A549 (cell line): ENCODE measurements around the gene ZNF286A. TPM values are rescaled to one million over a fixed set of nuclear protein-coding genes. Genes with fewer than 3 reads are reported as not detected.

Experiments used
- ATAC-seq, 2 experiments: fragments of 200-7000 bp in 1 of 2; fragments of >200 bp in 1 of 2; cut with Nextera tagmentation in 1 of 2; cut with Tn5 transposase in 1 of 2; 3 replicates each; pipeline versions ENCODE4 v1.8.0 to v1.9.1; 2018 to 2020; ENCODE audit warnings: mild to moderate bottlenecking in 1 of 2, moderate library complexity in 1 of 2
- CTCF ChIA-PET: fragments of 300-600 bp; sonication (Branson Sonifier 250); formaldehyde crosslinking; extraction: SDS; loops from one replicate; lab custom pipeline; 2021; ENCODE audit warnings: antibody characterized with exemption, inconsistent platforms; lab: Yijun Ruan, JAX
- POLR2A ChIA-PET: fragments of 350-600 bp; formaldehyde crosslinking; extraction: SDS; loops from one replicate; lab custom pipeline; 2021; ENCODE audit warnings: antibody characterized with exemption, inconsistent platforms; lab: Yijun Ruan, JAX
- DNase-seq, 2 experiments: peaks; one replicate each; pipeline versions ENCODE4 v3.0.0 to v3.0.0-alpha.2; 2011 to 2016; ENCODE audit warnings: low read depth in 1 of 2, low spot score in 1 of 2
- FAIRE-seq: peaks from 2 replicates; lab custom pipeline; 2011; peaks lifted over from hg19 to GRCh38; lab: Jason Lieb, UNC
- H3K27ac ChIP-seq, 2 experiments: fragments of >200 bp; sonication (Bioruptor Twin); formaldehyde crosslinking; 3 replicates each; pipeline ENCODE4 v1.5.1; 2016 to 2017
- H3K4me1 ChIP-seq: fragments of >200 bp; sonication (Bioruptor Twin); formaldehyde crosslinking; 3 replicates; pipeline ENCODE4 v1.6.1; 2016
- H3K4me2 ChIP-seq: fragments of >200 bp; sonication (Bioruptor Twin); formaldehyde crosslinking; 3 replicates; pipeline ENCODE4 v1.6.1; 2016
- H3K4me3 ChIP-seq: fragments of >200 bp; sonication (Bioruptor Twin); formaldehyde crosslinking; 3 replicates; pipeline ENCODE4 v1.5.1; 2016
- H3K9me3 ChIP-seq: fragments of >200 bp; sonication (Bioruptor Twin); formaldehyde crosslinking; 3 replicates; pipeline ENCODE4 v1.6.1; 2016
- ATOH8 ChIP-seq: fragments of 250-450 bp; sonication (Bioruptor Pico); IDR thresholded peaks from 2 replicates; pipeline ENCODE4 v1.5.0; 2020; ENCODE audit warnings: low read depth, mild to moderate bottlenecking, moderate library complexity
- CBX8 ChIP-seq: fragments of 200-600 bp; sonication (generic); IDR thresholded peaks from 2 replicates; pipeline ENCODE4 v1.6.1; 2016
- CEBPB ChIP-seq, 2 experiments: fragments of >200 bp in 1 of 2; sonication (Bioruptor Twin) in 1 of 2; formaldehyde crosslinking in 1 of 2; IDR thresholded peaks; 2 replicates each; pipeline ENCODE4 v1.6.1; 2012 to 2016
- CHD4 ChIP-seq: fragments of 200-600 bp; sonication (generic); IDR thresholded peaks from 2 replicates; pipeline ENCODE4 v1.6.1; 2016; ENCODE audit warnings: antibody characterized with exemption, mild to moderate bottlenecking, borderline replicate concordance
- ESRRA ChIP-seq: fragments of 150-350 bp; IDR thresholded peaks from 2 replicates; pipeline ENCODE4 v1.6.1; 2014; ENCODE audit warnings: mild to moderate bottlenecking, low read length, borderline replicate concordance
- FOSB ChIP-seq: fragments of 250-450 bp; sonication (Bioruptor Pico); IDR thresholded peaks from 2 replicates; pipeline ENCODE4 v1.5.0; 2020; ENCODE audit warnings: mild to moderate bottlenecking, moderate library complexity
- FOSL2 ChIP-seq, 2 experiments: fragments of 450-650 bp in 1 of 2; fragments of >200 bp in 1 of 2; sonication (Bioruptor Twin) in 1 of 2; formaldehyde crosslinking; IDR thresholded peaks; 2 replicates each; pipeline versions ENCODE4 v1.5.0 to v1.6.1; 2016 to 2020; ENCODE audit warnings: mild to moderate bottlenecking in 1 of 2, moderate library complexity in 1 of 2
- HOXA7 ChIP-seq: fragments of 250-450 bp; sonication (Bioruptor Pico); IDR thresholded peaks from 2 replicates; pipeline ENCODE4 v1.5.0; 2020; ENCODE audit warnings: mild to moderate bottlenecking, moderate library complexity
- KDM1A ChIP-seq: fragments of 200-600 bp; sonication (generic); IDR thresholded peaks from 2 replicates; pipeline ENCODE4 v1.6.1; 2016; ENCODE audit warnings: low read depth, mild to moderate bottlenecking
- MAX ChIP-seq: IDR thresholded peaks from 2 replicates; pipeline ENCODE4 v1.6.1; 2012
- MYC ChIP-seq: IDR thresholded peaks from 2 replicates; pipeline ENCODE4 v1.6.1; 2012; ENCODE audit warnings: mild to moderate bottlenecking, inconsistent platforms, low read length, improper control_type of control experiment, borderline replicate concordance
- PHF8 ChIP-seq: fragments of 200-600 bp; sonication (generic); IDR thresholded peaks from 2 replicates; pipeline ENCODE4 v1.6.1; 2016; ENCODE audit warnings: low read depth, mild to moderate bottlenecking, antibody characterized with exemption, moderate library complexity, borderline replicate concordance
- RAD21 ChIP-seq, 2 experiments: fragments of >200 bp in 1 of 2; sonication (Bioruptor Twin) in 1 of 2; formaldehyde crosslinking in 1 of 2; IDR thresholded peaks in 1 of 2; conservative IDR thresholded peaks in 1 of 2; 2 replicates in 1 of 2; 3 replicates in 1 of 2; pipeline ENCODE4 v1.6.1; 2012 to 2018; ENCODE audit warnings: inconsistent platforms in 1 of 2
- RCOR1 ChIP-seq: fragments of 150-350 bp; IDR thresholded peaks from 2 replicates; pipeline ENCODE4 v1.6.1; 2014; ENCODE audit warnings: antibody characterized with exemption, low read length, low read depth
- RNF2 ChIP-seq: fragments of 200-600 bp; sonication (generic); IDR thresholded peaks from 2 replicates; pipeline ENCODE4 v1.6.1; 2016; ENCODE audit warnings: low read depth, mild to moderate bottlenecking, antibody characterized with exemption, moderate library complexity, borderline replicate concordance
- SMC3 ChIP-seq: fragments of >200 bp; sonication (Bioruptor Twin); formaldehyde crosslinking; IDR thresholded peaks from 3 replicates; pipeline ENCODE4 v1.6.1; 2018; ENCODE audit warnings: inconsistent platforms
- ZNF302 ChIP-seq: fragments of 250-450 bp; sonication (Bioruptor Pico); IDR thresholded peaks from 2 replicates; pipeline ENCODE4 v1.9.0; 2021; ENCODE audit warnings: inconsistent platforms, mild to moderate bottlenecking, moderate library complexity
- WGBS: methylation state at CpG from one replicate; pipeline ENCODE4 v1.1.6; 2017; ENCODE audit errors: missing lambda C conversion rate; 5-methylcytosine and 5-hydroxymethylcytosine counted together
- polyA plus RNA-seq, 4 experiments: library from polyadenylated mRNA; depleted of rRNA in 3 of 4; stranded (reverse); fragments of >200 nt; fragmentation: RNase III in 1 of 4; extraction: RNeasy Plus Mini Kit Qiagen cat#74134 plus additional on column Dnase treatment in 1 of 4; gene quantifications; 2 replicates in 3 of 4; 3 replicates in 1 of 4; pipeline ENCODE4 v1.2.3, GENCODE V29; 2011 to 2017

ZNF286A gene
- polyA plus RNA-seq, 2 of the 4 experiments (the other 2 are of a cell fraction), result 43.8 to 49.6 TPM

- POLR2A ChIA-PET, result no interaction called here
- DNase-seq (no peak), ATAC-seq (no peak), FAIRE-seq (no peak)
- Histone ChIP-seq H3K9me3 (no peaks in the 10 kb centered on the region), H3K4me1 (no peaks in the 10 kb centered on the region), H3K4me2 (no peak overlapping the region), H3K27ac (no peak overlapping the region), H3K4me3 (no peak overlapping the region)
- no peak for TF ChIP-seq CBX8
- 79% methylated on average over 3 of the region's 7 CpGs for WGBS
- CTCF ChIA-PET, result no interaction called here
Observed at GRCh38 chr17:15740570-15741120, 41.1 kb downstream of the ZNF286A start.

GRCh38 chr17:15741624-15742023 is 42.1 kb downstream of the ZNF286A start:
- ChIA-PET POLR2A (no interaction called here), CTCF (no interaction called here)
- Histone ChIP-seq H3K4me2 (no peak overlapping the region), H3K4me3 (no peak overlapping the region), H3K9me3 (no peaks in the 10 kb centered on the region), H3K27ac (no peak overlapping the region), H3K4me1 (no peaks in the 10 kb centered on the region)
- DNase-seq (no peak), FAIRE-seq (no peak), ATAC-seq (no peak)
- 71% methylated on average over 6 of the region's 9 CpGs for WGBS
- no peak for TF ChIP-seq MYC
- no peak for TF ChIP-seq MAX
- TF ChIP-seq CHD4, result no peak
- no peak for TF ChIP-seq CEBPB (IDR thresholded peaks at IDR 0.05)

- no peak for DNase-seq
- TF ChIP-seq FOSB (CRISPR knock-in tag), result no peak
- no peak for TF ChIP-seq RNF2
- TF ChIP-seq CBX8, result no peak
- TF ChIP-seq HOXA7 (CRISPR knock-in tag), result no peak
- no peak for TF ChIP-seq KDM1A
- TF ChIP-seq ATOH8 (CRISPR knock-in tag), result no peak
- TF ChIP-seq MAX, result no peak
- TF ChIP-seq MYC, result no peak
- no peak for TF ChIP-seq RAD21 (conservative IDR thresholded peaks at IDR 0.05 in 1 of 2, IDR thresholded peaks at IDR 0.05 in 1 of 2)
- no peak for TF ChIP-seq RCOR1
- TF ChIP-seq SMC3, result no peak
- TF ChIP-seq CHD4, result no peak
- TF ChIP-seq PHF8, result no peak
- TF ChIP-seq ESRRA, result no peak
- TF ChIP-seq, all 56 proteins: peak for 0
- ATAC-seq (no peak), FAIRE-seq (no peak)
- POLR2A ChIA-PET, result no interaction called here
- Histone ChIP-seq H3K9me3 (no peaks in the 10 kb centered on the region), H3K4me2 (no peak overlapping the region), H3K27ac (no peak overlapping the region), H3K4me3 (no peak overlapping the region), H3K4me1 (no peaks in the 10 kb centered on the region)
- 70% methylated on average over 12 of the region's 15 CpGs for WGBS
- CTCF ChIA-PET, result no interaction called here
Observed at GRCh38 chr17:15742051-15742795, 42.7 kb downstream of the ZNF286A start.

- H3K27ac ChIP-seq, result no peak overlapping the region
- H3K9me3 ChIP-seq, result no peaks in the 10 kb centered on the region
- H3K4me1 ChIP-seq, result no peaks in the 10 kb centered on the region
- no peak overlapping the region for H3K4me2 ChIP-seq
- FAIRE-seq, result no peak
- ChIA-PET CTCF (no interaction called here), POLR2A (no interaction called here)
- 72% methylated on average over 7 of the region's 7 CpGs for WGBS
- no peak for DNase-seq
- H3K4me3 ChIP-seq, result no peak overlapping the region
- no peak for TF ChIP-seq ZNF302 (CRISPR knock-in tag)
- no peak for TF ChIP-seq FOSL2 (IDR thresholded peaks at IDR 0.05)
- no peak for TF ChIP-seq FOSL2 (CRISPR knock-in tag; IDR thresholded peaks at IDR 0.05)
- ATAC-seq, result no peak
Observed at GRCh38 chr17:15742921-15743320, 43.4 kb downstream of the ZNF286A start.
